GM18858 (cell line): ENCODE results near the gene FADD.

Experiments used
- ATAC-seq: cut with Tn5 transposase; IDR thresholded peaks from one replicate; pipeline ENCODE4 v1.9.1; 2021; ENCODE audit not compliant: unreplicated experiment

Gene FADD

GRCh38 chr11:70202920-70203750 lies at the start of gene FADD:
FADD (plus strand) TSS chr11:70203296; CDS start chr11:70203460, 164 bp downstream.
- ATAC-seq: peak; percentile 66

GRCh38 chr11:70155386-70155785 lies 47.7 kb upstream of the FADD start:
- ATAC-seq: no peak

GRCh38 chr11:70156291-70157037 lies 46.6 kb upstream of the FADD start:
- ATAC-seq: no peak

GRCh38 chr11:70158201-70158600 lies 44.9 kb upstream of the FADD start:
- ATAC-seq: no peak

GRCh38 chr11:70158757-70159389 lies 44.2 kb upstream of the FADD start:
- no peak for ATAC-seq

- no peak for ATAC-seq
Observed at GRCh38 chr11:70159627-70160570, 43.2 kb upstream of the FADD start.

- ATAC-seq: no peak
Observed at GRCh38 chr11:70161043-70161625, 42.0 kb upstream of the FADD start.

- no peak for ATAC-seq
Observed at GRCh38 chr11:70164705-70165104, 38.4 kb upstream of the FADD start.

GRCh38 chr11:70167120-70167519 lies 36.0 kb upstream of the FADD start:
- ATAC-seq: no peak

- ATAC-seq: no peak
Observed at GRCh38 chr11:70167723-70168404, 35.2 kb upstream of the FADD start.

GRCh38 chr11:70168405-70168754 lies 34.7 kb upstream of the FADD start:
- no peak for ATAC-seq

GRCh38 chr11:70169127-70169526 lies 34.0 kb upstream of the FADD start:
- no peak for ATAC-seq

- ATAC-seq: no peak
Observed at GRCh38 chr11:70169632-70170031, 33.5 kb upstream of the FADD start.

GRCh38 chr11:70170596-70171210 lies 32.4 kb upstream of the FADD start:
- no peak for ATAC-seq

- no peak for ATAC-seq
Observed at GRCh38 chr11:70173018-70173417, 30.1 kb upstream of the FADD start.

GRCh38 chr11:70174547-70175235 lies 28.4 kb upstream of the FADD start:
- no peak for ATAC-seq

- no peak for ATAC-seq
Observed at GRCh38 chr11:70175236-70175698, 27.8 kb upstream of the FADD start.

GRCh38 chr11:70176940-70177689 lies 26.0 kb upstream of the FADD start:
- ATAC-seq: no peak
